ENCODE data around the gene LAMP2. TPM values are rescaled to one million over a fixed set of nuclear protein-coding genes. Genes with fewer than 3 reads are reported as not detected.
"Not testable (repeated sequence)": the region's sequence is repeated elsewhere in the genome, so short reads cannot be mapped to it uniquely, and the experiment has no call there.

LAMP2 gene
- total RNA-seq (2014; rRNA removed; shearing (Covaris generic)) = 118 and 142 TPM in 2 replicates

- peak; percentile 87 for DNase-seq (ENCODE audit: low read depth)
Observed at GRCh38 chrX:120468825-120469525, at the start of gene LAMP2. LAMP2 (minus strand) TSS chrX:120469296; CDS start chrX:120469169, 127 bp downstream.

GRCh38 chrX:120517936-120518335 lies 48.8 kb upstream of the LAMP2 start:
- peak; percentile 11 for DNase-seq (ENCODE audit: low read depth)

DNA sequence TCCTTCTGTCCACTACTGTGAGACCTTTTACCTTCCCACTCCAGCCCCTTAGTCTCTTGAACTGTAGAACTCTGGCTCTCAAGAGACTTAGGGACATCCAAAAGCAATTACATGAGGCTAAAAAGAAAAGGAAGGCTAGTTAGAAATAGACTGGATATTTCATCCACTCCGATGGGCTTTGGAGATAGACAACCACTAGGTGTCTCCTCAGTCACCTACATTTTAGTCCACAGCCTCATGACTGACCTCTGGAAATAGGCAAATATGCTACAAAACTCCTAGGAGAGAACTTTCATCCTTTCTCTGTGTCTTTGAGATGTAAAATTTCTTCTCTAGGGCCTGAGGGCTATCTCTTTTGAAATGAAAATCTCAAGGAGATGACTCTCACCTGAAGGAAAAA lies 45.1 kb upstream of the LAMP2 start:
- peak; percentile 22 for DNase-seq (ENCODE audit: low read depth)

GRCh38 chrX:120512627-120513026 lies 43.5 kb upstream of the LAMP2 start:
- DNase-seq (ENCODE audit: low read depth) = no peak

GRCh38 chrX:120512222-120512621 lies 43.1 kb upstream of the LAMP2 start:
- no peak for DNase-seq (ENCODE audit: low read depth)

DNA sequence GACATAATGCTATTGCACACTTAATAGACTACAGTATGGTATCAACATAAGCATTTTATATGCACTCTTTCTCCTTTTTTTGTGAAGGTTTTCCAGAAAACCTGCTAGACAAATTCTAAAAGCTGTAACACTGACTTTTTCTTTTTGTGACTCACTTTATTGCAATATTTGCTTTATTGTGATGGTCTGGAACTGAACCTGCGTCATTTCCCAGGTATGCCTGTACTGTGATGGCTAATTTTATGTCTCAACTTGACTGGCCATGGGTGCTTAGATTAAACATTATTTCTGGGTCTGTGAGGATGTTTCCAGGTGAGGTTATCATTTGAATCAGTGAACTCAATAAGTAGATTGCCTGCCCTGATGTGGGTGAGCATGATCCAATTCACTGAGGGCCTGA lies 35.5 kb upstream of the LAMP2 start:
- DNase-seq (ENCODE audit: low read depth) = no peak

DNA sequence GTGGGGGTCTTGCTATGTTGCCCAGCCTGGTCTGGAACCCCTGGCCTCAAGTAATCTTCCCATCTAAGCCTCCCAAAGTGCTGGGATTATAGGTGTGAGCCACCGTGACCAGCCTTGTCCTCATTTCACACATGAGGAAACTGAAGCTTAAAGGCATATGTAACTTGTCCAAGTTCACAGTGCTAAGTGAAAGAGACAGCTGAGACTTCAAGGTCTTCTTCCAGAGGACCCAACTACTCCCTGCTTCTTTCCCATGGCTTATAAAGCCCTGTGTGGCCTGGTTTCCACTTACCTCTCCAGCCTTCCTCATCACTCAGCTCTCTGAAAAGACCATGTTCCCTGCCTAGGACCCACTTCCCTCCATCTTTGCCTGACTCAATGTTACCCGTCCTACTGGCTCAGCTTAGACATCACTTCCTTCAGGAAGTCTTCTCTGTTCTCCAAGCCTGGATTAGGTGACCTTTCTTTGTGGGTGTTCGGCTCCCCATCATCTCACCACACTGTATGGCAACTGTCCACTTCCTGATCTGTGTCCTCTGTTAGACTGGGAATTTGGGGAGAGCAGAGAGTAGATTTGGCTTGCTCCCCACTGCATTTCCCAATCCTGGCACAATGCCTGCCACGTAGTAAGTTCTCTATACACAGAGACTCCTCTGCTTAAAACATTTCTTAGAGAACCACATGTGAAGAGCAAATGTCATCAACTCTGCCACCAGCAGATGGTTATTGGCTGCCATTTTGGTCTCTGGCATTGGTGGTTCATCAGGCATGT lies 30.4 kb upstream of the LAMP2 start:
- peak; percentile 13 for DNase-seq (ENCODE audit: low read depth)

- not testable (repeated sequence) for DNase-seq (ENCODE audit: low read depth)
Observed at GRCh38 chrX:120490119-120490518, 21.0 kb upstream of the LAMP2 start.

DNA sequence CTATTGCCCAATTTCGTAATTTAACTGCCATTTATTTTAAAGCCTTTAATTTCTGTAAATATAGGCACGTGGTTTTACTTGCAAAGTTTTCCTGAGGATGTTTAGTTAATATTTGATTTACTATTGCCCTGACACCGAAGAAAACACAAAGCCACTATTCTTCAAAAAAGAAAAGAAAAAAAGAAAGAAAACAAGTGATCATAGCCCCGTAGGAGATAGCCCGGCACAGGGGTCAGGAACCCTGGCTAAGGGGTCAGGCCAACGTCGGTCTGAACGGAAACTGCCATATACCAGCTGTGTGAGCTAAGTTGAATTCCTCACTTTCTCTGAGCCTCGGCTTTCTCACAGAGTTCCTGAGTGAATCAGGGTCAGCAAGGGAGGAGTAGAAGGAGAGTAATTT lies 17.7 kb upstream of the LAMP2 start:
- no peak for DNase-seq (ENCODE audit: low read depth)

DNA sequence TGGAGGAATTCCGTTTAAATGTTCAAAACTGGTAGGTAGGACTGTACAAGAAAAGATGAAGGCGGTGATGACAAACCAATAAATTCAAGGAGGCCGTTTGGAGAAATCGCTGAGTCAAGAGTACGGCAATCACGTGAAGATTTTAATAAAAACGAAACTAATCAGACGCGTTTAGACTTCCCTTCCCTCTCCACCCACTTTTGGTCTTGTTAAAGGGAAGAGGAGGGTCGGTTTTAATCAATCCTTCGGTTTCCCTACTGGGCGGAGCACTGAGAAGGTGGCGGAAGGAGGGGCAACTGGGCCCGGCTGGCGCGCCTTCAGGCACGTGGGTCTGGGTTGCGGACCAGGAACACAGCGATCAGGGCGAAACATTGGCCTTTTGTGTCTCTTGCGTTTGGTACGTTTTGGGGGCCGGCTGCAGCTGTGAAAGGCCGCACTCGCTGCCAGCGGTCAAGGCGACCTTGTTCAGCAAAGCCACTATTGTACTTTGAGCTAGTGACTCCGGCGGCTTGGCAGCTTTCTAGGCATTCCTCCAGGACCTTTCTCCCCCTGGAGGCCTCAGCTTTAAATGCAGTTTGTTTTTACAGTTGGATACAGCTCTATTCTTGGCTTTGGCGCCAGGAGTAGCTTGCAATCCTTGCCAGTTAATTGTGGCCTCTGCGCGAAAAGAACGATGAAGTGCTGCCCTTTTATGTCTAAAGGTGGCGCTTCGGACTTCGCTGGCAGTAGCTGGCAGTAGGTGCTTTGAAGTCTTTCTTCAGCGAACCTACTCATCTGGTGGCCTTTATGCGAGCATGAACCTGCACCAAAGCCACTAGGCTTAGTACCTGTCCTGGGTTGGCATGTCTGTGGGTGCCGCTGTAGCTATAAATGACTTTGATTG lies 16.8 kb upstream of the LAMP2 start:
- DNase-seq (ENCODE audit: low read depth) = peak; percentile 80

DNA sequence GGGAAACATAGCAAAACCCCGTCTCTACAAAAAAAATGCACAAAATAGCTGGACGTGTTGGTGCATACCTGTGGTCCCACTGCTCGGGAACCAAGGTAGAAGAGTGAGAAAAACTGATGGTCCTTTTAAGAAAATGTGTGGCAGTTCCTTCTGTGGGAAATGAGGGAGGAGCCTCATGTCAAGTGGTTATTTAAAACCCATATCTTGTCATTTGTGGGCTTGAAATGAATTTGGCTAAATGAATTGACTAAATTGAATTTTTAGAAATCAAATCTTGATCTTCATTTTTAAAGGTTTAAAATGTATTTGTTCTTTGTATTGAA lies 16.2 kb upstream of the LAMP2 start:
- DNase-seq (ENCODE audit: low read depth) = no peak

- no peak for DNase-seq (ENCODE audit: low read depth)
Observed at GRCh38 chrX:120477453-120477852, 8.4 kb upstream of the LAMP2 start.

GRCh38 chrX:120476714-120477113 lies 7.6 kb upstream of the LAMP2 start:
- DNase-seq (ENCODE audit: low read depth) = no peak

GRCh38 chrX:120475447-120475846 lies 6.4 kb upstream of the LAMP2 start:
- not testable (repeated sequence) for DNase-seq (ENCODE audit: low read depth)

- no peak for DNase-seq (ENCODE audit: low read depth)
Observed at GRCh38 chrX:120474085-120474484, 5.0 kb upstream of the LAMP2 start.

DNA sequence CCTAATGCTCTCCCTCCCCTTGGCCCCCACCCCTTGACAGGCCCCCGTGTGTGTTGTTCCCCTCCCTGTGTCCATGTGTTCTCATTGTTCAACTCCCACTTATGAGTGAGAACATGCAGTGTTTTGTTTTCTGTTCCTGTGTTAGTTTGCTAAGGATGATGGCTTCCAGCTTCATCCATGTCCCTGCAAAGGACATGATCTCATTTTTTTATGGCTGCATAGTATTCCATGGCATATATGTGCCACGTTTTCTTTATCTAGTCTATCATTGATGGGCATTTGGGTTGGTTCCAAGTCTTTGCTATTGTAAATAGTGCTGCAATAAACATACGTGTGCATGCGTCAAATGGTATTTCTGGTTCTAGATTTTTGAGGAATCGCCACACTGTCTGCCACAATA lies 561 bp upstream of the LAMP2 start:
- DNase-seq (ENCODE audit: low read depth) = not testable (repeated sequence)

GRCh38 chrX:120468479-120468824 lies 644 bp downstream of the LAMP2 start:
- DNase-seq (ENCODE audit: low read depth) = no peak

GRCh38 chrX:120468071-120468470 lies 1.0 kb downstream of the LAMP2 start:
- DNase-seq (ENCODE audit: low read depth) = no peak

- DNase-seq (ENCODE audit: low read depth) = no peak
Observed at GRCh38 chrX:120464411-120464810, 4.7 kb downstream of the LAMP2 start.

DNA sequence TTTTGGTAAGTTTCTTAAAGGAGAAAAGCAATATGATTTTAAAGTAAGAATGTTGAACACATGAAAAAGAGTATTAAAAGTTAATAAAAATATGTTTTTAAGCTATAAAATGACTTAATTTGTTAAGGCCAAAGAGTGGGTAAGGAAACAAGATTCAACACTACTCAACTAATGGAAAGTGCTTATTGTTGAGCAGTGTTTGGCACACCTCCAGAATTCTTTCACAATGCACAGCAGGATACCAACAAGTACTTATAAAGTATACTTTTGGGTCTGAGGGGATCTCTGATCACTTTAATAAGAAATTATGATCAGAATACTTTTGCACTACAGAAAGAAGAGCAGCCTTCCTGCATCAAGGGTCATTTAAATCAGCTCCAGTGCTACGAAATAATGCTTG lies 5.9 kb downstream of the LAMP2 start:
- DNase-seq (ENCODE audit: low read depth) = no peak

DNA sequence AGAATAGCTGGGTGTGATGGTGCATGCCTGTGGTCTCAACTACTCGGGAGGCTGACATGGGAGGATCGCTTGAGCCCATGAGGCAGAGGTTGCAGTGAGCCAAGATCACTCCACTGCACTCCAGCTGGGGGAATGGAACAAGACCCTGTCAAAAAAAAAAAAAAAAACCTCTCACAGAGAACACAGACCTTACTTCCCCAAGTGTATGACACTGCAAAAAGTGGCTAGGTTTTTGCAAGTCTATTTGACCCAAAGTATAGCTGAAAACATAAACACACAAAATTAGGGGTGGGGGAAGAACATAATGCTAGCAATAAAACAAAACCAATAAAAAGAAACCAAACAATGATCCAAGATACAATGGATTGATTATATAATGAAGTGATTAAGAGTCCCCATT lies 6.7 kb downstream of the LAMP2 start:
- DNase-seq (ENCODE audit: low read depth) = no peak

DNA sequence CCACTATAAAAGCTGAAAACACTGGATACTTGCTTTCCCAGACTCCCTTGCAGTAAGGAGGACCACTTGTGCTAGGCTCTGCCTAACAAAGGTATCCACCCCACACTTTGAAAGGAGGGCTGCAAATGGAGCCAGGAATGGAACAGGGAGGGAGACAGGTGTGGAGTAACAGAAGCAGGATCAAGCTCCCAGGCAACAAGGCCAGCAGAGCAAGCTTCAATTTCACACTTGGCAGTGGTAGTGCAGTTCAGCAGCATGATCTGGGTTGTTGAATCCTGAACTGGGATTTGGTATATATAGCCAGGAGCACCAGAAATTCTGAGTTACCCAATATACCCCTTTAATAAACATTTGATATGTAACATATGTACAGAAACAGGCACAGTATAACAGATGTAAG lies 9.8 kb downstream of the LAMP2 start:
- DNase-seq (ENCODE audit: low read depth) = no peak

- peak; percentile 81 for DNase-seq (ENCODE audit: low read depth)
Observed at GRCh38 chrX:120457766-120458180, 11.3 kb downstream of the LAMP2 start.
